Metanephros (tissue), 2 donors: ENCODE results near the gene ZNF880. TPM values are rescaled to one million over a fixed set of nuclear protein-coding genes. Genes with fewer than 3 reads are reported as not detected.

Experiments used
- small RNA-seq: library from RNA; depleted of rRNA; stranded (forward); fragments of <200 nt; gene quantifications from one replicate; pipeline ENCODE3, GENCODE V24; 2014; ENCODE audit warnings: low replicate concordance
- total RNA-seq: library from RNA; depleted of rRNA; stranded (reverse); fragments of >200 nt; gene quantifications from one replicate; pipeline ENCODE4 v1.2.3, GENCODE V29; 2014

ZNF880 gene
- total RNA-seq: 26.6 TPM

GRCh38 chr19:52369559-52370340, at the start of gene ZNF880:
Gene ZNF880 (plus strand): TSS chr19:52369923. CDS start chr19:52369966, 43 bp downstream.

GRCh38 chr19:52336117-52336790, 33.5 kb upstream of the ZNF880 start, which contains the start of gene ZNF610:
Gene ZNF610 (plus strand): TSS chr19:52336243. CDS start chr19:52349173, 12,930 bp downstream.

GRCh38 chr19:52397310-52398080, 27.8 kb downstream of the ZNF880 start, which contains the start of gene ZNF528:
Gene ZNF528 (plus strand): TSS chr19:52397849. CDS start chr19:52402014, 4,165 bp downstream.

GRCh38 chr19:52428937-52429336, 59.2 kb downstream of the ZNF880 start, which contains the start of gene ZNF534:
Gene ZNF534 (plus strand): TSS chr19:52429148. CDS start chr19:52431475, 2,327 bp downstream.

Small RNA genes lying within 50 kb of the gene (small RNA-seq; reads per million reads assigned to genes)
- not detected for gene AC010332.1

Other genes with a start within 250 kb of the ZNF880 start
- 15.0 TPM for gene ZNF616, start 230.0 kb upstream of the ZNF880 start, total RNA-seq
- gene ZNF836, start 198.3 kb upstream of the ZNF880 start, total RNA-seq: 14.9 TPM
- gene PPP2R1A, start 179.9 kb upstream of the ZNF880 start, total RNA-seq: 194 TPM
- gene ZNF766, start 100.3 kb upstream of the ZNF880 start, total RNA-seq: 12.0 TPM
- 8.2 TPM for gene ZNF480, start 72.8 kb upstream of the ZNF880 start, total RNA-seq
- 6.6 TPM for gene ZNF610, start 33.7 kb upstream of the ZNF880 start, total RNA-seq
- 38.7 TPM for gene ZNF528, start 27.9 kb downstream of the ZNF880 start, total RNA-seq
- 0.47 TPM for gene ZNF534, start 59.2 kb downstream of the ZNF880 start, total RNA-seq
- 6.3 TPM for gene ZNF578, start 83.6 kb downstream of the ZNF880 start, total RNA-seq
- 29.7 TPM for gene ZNF808, start 157.7 kb downstream of the ZNF880 start, total RNA-seq
- gene ZNF701, start 200.4 kb downstream of the ZNF880 start, total RNA-seq: 23.2 TPM